A549 (cell line): ENCODE measurements around the gene PAGE4.

ENCODE experiments used
- EP300 ChIP-seq, 2 experiments: fragments of >200 bp; sonication (Bioruptor Twin); formaldehyde crosslinking; IDR thresholded peaks; 2 replicates in 1 of 2; 3 replicates in 1 of 2; pipeline ENCODE4 v1.6.1; 2016 to 2017
- POLR2AphosphoS2 ChIP-seq: conservative IDR thresholded peaks from 2 replicates; pipeline ENCODE4 v1.6.1; 2012; ENCODE audit warnings: low read length, improper control_type of control experiment, inconsistent platforms

DNA sequence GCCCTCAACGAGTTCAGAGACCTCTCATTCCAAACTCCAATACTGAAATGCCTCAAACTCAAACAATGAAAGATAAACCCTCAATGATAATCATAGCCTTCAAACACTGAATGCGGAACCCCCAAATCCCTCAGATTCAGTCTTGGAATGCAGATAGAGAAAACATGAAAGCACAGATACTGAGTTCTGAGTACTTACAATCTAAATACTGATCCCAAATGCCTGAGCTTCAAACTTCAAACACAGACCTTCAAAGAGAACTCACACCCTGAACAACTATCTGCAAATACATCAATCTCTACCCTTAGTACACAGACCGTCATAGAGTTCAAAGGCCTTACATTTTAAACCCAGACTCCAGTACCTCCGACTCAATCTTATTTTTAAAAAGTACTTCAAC lies 16.9 kb upstream of the PAGE4 start:
- no peak for TF ChIP-seq EP300 (IDR thresholded peaks at IDR 0.05)
- TF ChIP-seq POLR2AphosphoS2 = no peak
